ENCODE results near the gene MAP7D2.

Gene MAP7D2

GRCh38 chrX:20112022-20112774 lies 4.5 kb downstream of the MAP7D2 start:
- DNase-seq = no peak

GRCh38 chrX:20111271-20111670 lies 5.4 kb downstream of the MAP7D2 start:
- DNase-seq = no peak

- DNase-seq = no peak
Observed at GRCh38 chrX:20101934-20102581, 14.6 kb downstream of the MAP7D2 start.

DNA sequence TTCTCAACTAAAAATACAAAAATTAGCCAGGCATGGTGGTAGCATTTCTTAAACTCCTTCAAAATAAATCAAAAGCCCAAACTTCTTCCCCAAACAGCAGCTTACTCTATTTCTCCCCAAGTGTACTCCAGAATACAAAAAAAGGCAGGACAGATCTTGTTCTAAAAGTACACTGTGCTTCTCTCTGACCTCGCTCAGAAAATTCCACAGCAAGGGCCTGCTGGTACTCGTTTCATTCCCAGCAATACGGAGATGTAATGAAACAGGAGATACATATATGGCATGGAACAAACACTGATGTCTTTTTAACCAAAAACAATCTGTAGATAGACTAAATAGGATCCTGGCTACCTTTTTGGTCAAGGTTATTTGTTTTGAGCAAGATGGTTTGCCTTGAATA lies 25.2 kb downstream of the MAP7D2 start:
- DNase-seq = no peak

- no peak for DNase-seq
Observed at GRCh38 chrX:20089845-20090244, 26.9 kb downstream of the MAP7D2 start.

DNA sequence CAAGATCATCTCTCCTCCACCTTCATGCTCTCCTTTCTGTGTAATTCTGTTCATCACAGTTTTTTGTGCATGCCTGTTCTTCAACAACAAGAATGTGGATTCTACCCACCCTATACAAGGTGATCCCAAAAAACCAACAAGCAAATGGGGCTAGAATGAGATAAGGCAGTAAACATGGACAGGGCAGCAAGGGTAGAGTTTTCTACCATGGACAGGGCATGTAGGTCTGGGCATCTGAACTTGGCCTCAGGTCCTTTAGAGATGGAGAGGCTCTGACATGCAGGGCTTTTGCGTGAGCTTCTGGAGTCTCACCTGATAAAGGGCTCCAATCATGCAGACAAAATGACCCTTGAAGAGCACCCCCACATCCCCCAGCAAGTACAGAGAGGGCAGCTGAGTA lies 36.4 kb downstream of the MAP7D2 start:
- DNase-seq = no peak

DNA sequence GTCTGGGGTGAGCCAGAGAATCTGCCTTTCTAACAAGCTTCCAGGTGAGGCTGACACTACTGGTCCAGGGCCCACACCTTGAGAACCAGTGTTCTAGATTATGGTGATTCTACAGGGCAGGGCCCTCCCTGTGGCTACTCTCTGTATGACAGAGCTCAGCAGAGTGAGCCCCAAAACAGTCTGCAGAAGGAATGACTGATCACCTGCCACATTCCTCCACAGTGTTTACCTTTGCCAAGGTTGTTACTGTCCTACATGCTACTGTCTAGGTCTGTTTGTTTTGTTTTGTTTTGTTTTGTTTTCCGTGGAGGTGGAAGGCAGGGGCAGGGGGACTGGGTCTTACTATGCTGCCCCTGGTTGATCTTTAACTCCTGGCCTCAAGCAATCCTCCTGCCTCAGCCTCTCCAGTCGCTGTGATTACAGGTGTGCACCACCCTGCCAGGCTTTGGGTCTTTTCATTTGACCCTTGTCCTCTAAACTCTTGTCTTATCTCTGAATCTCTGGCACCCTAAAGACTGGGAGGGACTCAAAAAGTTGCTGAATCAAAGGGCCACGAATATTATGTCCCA lies 45.1 kb downstream of the MAP7D2 start:
- DNase-seq = no peak

DNA sequence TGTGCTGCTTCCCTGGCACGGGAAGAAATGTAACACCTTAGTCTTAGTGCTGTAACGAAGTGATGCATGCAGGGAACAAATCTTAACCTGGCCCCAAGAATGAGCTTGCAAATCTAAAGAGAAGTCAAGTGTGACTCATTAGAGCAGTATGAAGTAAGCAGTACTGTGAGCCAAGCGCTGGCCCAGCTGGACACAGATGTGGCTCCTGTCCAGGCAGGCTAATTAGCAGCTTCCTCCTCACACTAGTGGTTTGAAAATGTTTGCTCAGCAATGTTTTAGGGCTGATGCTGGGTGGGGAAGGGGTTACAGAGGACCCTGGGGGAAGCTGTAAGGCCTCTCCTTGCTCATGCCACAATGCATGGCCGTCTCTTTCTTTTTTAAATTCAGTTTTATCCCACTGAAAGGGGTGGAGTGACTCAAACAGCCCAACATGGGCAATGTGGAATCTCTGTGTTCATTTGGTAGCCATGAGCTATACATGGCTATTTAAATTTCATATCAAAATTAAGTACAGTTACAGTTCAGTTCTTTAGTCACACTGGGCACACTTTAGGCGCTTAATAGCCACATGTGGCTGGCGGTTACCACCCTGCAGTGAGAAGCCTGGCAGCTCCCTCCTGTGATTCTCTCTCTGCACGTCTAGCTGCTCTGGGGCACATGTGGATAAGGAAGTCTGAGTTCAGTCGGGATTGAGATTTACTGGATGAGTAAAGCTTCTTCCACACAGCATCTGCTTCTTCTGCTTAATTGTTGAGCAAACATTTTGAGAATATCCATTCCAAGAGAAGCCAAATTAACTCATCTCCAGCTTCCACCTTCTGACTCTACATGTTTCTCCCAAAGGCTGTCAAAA lies 48.8 kb downstream of the MAP7D2 start:
- no peak for DNase-seq

DNA sequence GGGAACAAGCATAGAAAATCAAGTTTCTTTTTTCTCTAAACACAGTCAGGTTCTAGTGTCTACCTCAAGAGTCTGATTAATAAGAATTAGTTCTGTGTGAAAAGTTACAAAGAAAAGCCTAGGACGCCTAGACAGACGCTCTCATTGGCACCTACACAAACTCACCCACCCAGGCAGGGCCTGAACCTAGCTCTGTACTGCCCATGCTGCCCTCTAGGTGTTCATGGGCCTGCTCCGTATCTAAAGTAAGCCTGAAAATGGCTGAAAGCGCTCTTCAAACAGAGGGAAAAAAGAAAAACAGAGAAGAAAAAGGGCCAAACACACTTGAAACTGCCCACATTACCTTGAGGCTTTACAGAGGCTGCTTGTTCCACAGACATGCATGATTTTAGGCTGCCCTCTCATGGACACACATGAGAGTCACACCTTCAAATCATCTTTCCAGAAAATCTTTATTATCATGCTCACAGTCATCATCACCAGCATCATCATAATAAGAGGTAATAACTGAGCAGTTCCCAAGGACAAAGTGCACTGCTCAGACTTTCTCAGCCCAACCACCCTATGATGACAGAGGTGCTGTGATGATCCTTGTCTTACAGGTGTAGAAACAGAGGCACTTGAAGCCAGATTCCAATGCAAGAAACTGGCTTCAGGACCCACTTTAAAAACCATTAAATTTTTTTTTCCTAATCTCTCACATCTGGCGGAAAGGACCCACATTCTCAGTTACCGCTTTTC lies 49.6 kb downstream of the MAP7D2 start:
- DNase-seq = no peak

DNA sequence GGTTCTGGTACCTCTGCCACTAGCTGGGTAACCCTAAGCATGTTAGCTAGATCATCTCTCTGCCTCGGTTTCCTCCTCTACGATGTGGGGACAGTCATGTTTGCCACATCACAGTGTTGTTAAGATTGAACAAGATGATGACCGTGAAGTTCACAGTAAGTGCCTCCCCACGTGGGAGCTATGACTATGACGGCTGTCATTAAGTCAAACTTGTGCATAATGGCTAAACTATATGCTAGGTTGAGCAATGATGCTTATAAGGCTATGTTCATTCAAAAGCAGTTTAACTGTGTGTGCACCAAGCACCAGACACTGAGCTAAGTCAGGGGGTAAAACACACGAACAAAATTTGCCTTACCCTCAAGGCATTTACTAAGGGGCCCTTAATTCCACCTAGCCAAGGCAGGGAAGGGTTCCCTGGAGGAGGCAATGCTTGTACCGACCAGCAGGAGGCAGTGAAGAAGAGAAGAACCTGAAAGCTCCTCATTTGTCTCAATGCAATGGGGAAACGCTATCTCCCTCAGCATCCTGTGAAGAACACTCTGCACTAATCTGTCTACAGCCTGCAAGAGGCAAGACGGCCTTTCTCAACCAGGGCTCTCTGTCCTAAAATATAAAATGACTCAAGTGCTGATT lies 52.9 kb downstream of the MAP7D2 start:
- DNase-seq = no peak

DNA sequence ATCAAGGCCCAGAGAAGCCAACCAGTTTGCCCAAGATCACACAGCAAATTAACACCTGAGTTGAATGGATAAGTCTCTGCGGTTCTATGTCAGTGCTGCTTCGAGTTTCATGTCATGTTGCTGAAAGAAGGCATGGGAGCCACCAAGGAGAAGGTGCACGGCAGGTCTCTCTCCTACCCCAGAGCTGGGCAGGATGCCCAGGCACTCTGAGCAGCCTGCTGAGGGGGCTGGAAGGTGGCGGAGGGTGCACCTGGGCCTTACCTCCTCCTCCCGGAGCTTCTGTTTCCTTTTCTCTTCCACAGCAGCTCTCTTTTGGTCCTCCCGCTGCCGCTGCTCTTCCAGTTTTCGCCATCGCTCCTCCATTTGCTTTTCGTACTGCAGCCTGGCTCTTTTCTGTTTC lies 53.6 kb downstream of the MAP7D2 start:
- DNase-seq = no peak

DNA sequence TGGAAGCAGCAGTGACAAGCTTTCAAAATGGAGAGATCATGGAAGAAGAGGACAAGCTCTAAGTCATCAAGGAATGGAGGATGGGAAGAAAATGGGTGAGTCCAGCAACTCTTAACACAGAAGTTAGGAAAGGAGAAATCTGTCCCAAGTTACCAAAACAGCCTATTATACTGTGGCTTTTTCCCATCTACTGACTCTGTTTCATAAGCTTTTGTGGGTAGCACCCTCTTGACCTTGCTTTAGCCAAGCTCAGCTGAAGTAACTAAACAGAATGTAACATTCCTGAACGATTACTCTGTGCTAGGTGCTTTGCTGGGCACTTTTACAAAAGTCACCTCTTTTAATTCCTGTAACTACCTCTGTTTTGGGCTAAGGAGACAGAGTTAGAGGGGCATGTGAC lies 54.9 kb downstream of the MAP7D2 start:
- DNase-seq = no peak

DNA sequence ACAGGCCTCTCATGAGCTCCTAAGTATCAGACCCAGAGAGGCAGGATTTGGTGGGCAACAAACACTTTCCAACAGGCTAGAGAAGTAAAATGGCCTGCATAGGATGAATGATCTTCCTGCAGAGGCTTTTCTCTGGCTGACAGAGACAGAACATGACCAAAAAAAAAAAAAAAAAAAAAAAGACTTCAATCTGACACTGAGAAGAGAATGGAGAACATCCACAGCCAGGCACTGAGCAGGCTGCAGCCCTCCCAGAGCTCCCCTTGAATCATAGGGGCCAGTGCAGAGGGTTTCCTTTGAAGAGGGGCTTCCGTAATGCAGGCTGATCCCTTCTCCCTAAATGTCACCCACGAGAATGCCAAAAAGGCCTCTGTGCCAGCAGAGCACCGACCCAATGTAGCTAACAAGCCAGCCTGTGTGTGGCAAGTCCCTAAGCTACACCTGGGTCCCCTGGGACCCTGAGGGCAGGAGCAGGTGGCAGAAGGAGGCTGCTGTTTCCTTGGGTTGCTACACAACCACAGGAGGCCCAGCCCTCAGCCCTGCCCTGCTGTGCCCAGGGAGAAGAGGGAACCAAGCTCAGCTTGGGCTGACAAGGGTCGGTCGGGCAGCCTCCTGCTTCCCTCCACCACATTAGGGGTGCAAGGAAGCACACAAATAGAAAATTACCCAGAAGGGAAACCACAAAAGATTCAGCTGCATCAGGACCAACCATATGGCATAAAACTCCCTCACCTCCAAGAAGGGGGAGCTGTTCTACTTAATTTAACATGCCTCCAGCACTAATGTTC lies 55.6 kb downstream of the MAP7D2 start:
- DNase-seq = no peak

DNA sequence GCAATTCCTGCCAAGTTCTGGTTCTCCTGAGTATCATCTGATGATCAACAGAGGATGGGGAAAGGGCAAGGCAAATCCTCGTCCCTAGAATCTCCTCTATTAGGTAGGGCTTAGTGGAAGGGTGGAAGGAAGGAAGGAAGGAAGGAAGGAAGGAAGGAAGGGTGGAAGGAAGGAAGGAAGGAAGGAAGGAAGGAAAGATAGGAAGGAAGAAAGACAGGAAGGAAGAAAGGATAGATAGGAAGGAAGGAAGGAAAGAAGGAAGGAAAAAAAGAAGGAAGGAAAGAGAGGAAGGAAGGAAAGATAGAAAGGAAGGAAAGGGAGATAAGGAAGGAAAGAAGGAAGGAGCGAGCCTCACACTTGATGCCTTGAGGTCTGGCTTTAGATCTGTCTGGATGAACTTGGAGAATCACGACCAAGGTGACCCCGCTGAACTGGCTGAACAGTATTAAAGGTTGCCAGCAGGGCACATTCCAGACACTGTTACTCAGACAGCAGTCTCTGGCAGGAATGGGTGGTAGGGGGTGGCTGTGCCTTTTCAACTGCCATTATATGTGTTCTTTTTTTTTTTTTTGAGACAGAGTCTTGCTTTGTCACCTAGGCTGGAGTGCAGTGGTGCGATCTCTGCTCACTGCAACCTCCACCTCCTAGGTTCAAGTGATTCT lies 57.1 kb downstream of the MAP7D2 start:
- DNase-seq = no peak

DNA sequence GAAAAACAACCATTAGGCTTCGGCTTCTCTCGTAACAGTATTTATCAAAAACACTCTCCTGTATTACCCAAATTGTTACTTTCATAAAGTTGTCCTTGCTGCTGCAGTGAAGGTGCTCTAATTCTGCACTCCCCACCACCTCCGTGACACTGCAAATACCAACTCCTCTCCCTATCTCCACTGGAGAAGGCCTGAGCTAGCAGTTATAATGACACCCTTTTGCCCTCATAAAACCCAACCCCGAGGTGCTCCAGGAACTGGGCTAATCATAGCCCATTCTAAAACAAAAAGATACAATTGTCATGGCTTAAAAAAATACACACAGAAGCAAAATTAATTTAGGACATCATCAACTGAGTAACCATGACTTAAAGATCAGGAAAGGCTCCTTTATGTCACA lies 59.2 kb downstream of the MAP7D2 start:
- DNase-seq = no peak

DNA sequence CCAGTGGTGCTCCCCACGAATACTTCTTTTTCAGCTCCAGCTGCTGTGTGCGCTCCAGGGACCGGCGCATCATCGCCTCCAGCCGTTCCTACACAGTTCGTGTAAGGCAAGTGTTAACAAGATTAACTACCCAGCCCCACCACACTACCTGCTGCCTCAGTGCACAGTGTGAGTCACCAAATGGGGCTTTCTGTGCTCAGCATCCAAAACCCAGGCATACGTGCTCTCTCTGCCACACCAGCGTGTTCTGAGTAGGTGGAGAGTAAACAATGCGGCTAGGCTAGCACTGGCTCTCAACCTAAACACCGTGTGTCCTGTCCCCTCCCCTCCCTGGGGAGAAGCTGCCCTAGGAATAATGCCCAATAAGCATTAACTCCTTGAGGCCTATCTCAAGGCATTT lies 60.0 kb downstream of the MAP7D2 start:
- no peak for DNase-seq

GRCh38 chrX:20053537-20053936 lies 63.2 kb downstream of the MAP7D2 start:
- DNase-seq = no peak

GRCh38 chrX:20046864-20047263 lies 69.8 kb downstream of the MAP7D2 start:
- DNase-seq = no peak

DNA sequence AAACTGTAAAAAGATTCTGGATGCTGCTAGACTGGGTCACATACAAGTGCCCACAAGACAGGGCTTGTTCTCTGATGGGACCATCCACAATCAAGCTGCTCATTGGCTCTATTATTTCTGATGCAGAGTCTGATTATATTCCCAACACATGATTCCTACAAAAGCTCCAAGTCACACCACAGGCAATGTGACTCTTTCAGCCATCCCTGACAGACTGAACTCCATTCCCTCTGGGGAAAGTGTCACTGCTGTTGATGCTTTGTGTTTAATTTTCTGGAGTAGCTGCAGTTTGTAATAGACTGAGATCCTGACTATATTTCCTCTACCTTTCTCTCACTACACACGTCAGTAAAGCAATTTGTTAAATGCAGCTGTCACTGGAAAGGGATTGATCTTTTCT lies 70.5 kb downstream of the MAP7D2 start:
- no peak for DNase-seq

DNA sequence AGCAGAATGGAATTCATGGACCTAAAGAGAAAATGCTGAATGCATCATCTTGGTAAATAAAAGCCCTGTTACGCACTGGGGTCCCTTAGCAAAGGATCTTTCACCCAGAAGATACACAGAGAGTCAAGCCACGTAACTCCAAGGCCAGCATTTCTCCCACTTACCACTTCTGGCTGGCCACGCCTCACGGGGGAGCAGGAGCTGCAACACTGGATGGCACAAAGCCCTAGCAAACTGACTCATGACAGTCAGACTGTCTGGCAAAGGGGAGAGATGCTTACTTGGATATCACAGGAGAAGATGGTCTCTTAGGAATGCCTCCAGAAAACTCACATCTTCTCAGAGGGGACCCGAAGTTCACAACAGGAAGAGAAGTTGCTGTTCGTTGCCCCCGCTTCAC lies 74.5 kb downstream of the MAP7D2 start:
- no peak for DNase-seq

DNA sequence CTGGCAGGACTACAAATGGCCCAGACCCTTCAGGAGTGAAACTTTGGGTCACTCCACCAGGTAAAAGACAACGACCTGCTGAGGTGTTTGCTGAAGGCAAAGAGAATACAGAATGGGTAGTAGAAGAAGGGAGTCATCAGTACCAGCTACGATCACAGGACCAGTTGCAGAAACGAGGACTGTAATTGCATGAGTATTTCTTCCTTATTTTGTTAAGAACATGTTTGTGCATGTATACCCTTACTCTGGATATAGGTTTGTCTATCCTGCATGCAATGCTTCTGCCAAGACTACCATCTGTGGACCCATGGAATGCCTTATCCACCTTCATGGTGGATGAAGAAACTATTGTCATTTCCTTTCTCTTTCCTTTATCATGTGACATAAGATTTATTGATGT lies 77.7 kb downstream of the MAP7D2 start:
- no peak for DNase-seq
